GM23248 (cell line): Measurements from ENCODE around the gene PDK4.

Source experiments
- EZH2 ChIP-seq: fragments of 200-600 bp; sonication (generic); IDR thresholded peaks from 2 replicates; pipeline ENCODE4 v1.6.1; 2018; ENCODE audit warnings: antibody characterized with exemption, mild to moderate bottlenecking; ENCODE audit not compliant: insufficient read depth, poor library complexity, severe bottlenecking
- EZH2phosphoT487 ChIP-seq: fragments of 200-600 bp; sonication (generic); IDR thresholded peaks from 2 replicates; pipeline ENCODE4 v1.6.1; 2018; ENCODE audit warnings: antibody characterized with exemption, moderate library complexity, mild to moderate bottlenecking, low read depth; ENCODE audit not compliant: insufficient read depth

- no peak for TF ChIP-seq EZH2
- no peak for TF ChIP-seq EZH2phosphoT487
Observed at GRCh38 chr7:95589031-95589430, 7.3 kb downstream of the PDK4 start.
